ENCODE measurements around the gene HDLBP.

Gene HDLBP

GRCh38 chr2:241214766-241215165, 100.7 kb downstream of the HDLBP start:
- in situ Hi-C loops (cut with MboI; ENCODE audit: low sequenced_read_pairs): no loop called here

- in situ Hi-C loops (cut with MboI; ENCODE audit: low sequenced_read_pairs): no loop called here
Measured at GRCh38 chr2:241214209-241214608, 101.3 kb downstream of the HDLBP start.

- in situ Hi-C loops (cut with MboI; ENCODE audit: low sequenced_read_pairs): no loop called here
Measured at GRCh38 chr2:241213567-241213966, 101.9 kb downstream of the HDLBP start.

- in situ Hi-C loops (cut with MboI; ENCODE audit: low sequenced_read_pairs): no loop called here
Measured at GRCh38 chr2:241213041-241213440, 102.4 kb downstream of the HDLBP start.

GRCh38 chr2:241211276-241211675, 104.2 kb downstream of the HDLBP start:
- in situ Hi-C loops (cut with MboI; ENCODE audit: low sequenced_read_pairs): no loop called here

- in situ Hi-C loops (cut with MboI; ENCODE audit: low sequenced_read_pairs): no loop called here
Measured at GRCh38 chr2:241209271-241209670, 106.2 kb downstream of the HDLBP start.

- in situ Hi-C loops (cut with MboI; ENCODE audit: low sequenced_read_pairs): no loop called here
Measured at GRCh38 chr2:241208058-241208457, 107.4 kb downstream of the HDLBP start.

GRCh38 chr2:241207641-241208040, 107.8 kb downstream of the HDLBP start:
- in situ Hi-C loops (cut with MboI; ENCODE audit: low sequenced_read_pairs): no loop called here

- in situ Hi-C loops (cut with MboI; ENCODE audit: low sequenced_read_pairs): no loop called here
Measured at GRCh38 chr2:241207151-241207550, 108.3 kb downstream of the HDLBP start.

- in situ Hi-C loops (cut with MboI; ENCODE audit: low sequenced_read_pairs): no loop called here
Measured at GRCh38 chr2:241205086-241205485, 110.4 kb downstream of the HDLBP start.

GRCh38 chr2:241204490-241204889, 111.0 kb downstream of the HDLBP start:
- in situ Hi-C loops (cut with MboI; ENCODE audit: low sequenced_read_pairs): no loop called here

- in situ Hi-C loops (cut with MboI; ENCODE audit: low sequenced_read_pairs): no loop called here
Measured at GRCh38 chr2:241204010-241204384, 111.5 kb downstream of the HDLBP start.

- in situ Hi-C loops (cut with MboI; ENCODE audit: low sequenced_read_pairs): no loop called here
Measured at GRCh38 chr2:241203218-241204009, 112.1 kb downstream of the HDLBP start.

- in situ Hi-C loops (cut with MboI; ENCODE audit: low sequenced_read_pairs): no loop called here
Measured at GRCh38 chr2:241202681-241203080, 112.8 kb downstream of the HDLBP start.

- in situ Hi-C loops (cut with MboI; ENCODE audit: low sequenced_read_pairs): no loop called here
Measured at GRCh38 chr2:241202268-241202585, 113.2 kb downstream of the HDLBP start.

GRCh38 chr2:241201445-241202267, 113.8 kb downstream of the HDLBP start:
- in situ Hi-C loops (cut with MboI; ENCODE audit: low sequenced_read_pairs): no loop called here

GRCh38 chr2:241200822-241201395, 114.6 kb downstream of the HDLBP start:
- in situ Hi-C loops (cut with MboI; ENCODE audit: low sequenced_read_pairs): no loop called here

- in situ Hi-C loops (cut with MboI; ENCODE audit: low sequenced_read_pairs): no loop called here
Measured at GRCh38 chr2:241199897-241200821, 115.3 kb downstream of the HDLBP start.

GRCh38 chr2:241199286-241199685, 116.2 kb downstream of the HDLBP start:
- in situ Hi-C loops (cut with MboI; ENCODE audit: low sequenced_read_pairs): no loop called here

- in situ Hi-C loops (cut with MboI; ENCODE audit: low sequenced_read_pairs): no loop called here
Measured at GRCh38 chr2:241198381-241199279, 116.8 kb downstream of the HDLBP start.

Measured in hTERT RPE-1 (cell line).